ENCODE results near the gene CCDC127.

Gene CCDC127

DNA sequence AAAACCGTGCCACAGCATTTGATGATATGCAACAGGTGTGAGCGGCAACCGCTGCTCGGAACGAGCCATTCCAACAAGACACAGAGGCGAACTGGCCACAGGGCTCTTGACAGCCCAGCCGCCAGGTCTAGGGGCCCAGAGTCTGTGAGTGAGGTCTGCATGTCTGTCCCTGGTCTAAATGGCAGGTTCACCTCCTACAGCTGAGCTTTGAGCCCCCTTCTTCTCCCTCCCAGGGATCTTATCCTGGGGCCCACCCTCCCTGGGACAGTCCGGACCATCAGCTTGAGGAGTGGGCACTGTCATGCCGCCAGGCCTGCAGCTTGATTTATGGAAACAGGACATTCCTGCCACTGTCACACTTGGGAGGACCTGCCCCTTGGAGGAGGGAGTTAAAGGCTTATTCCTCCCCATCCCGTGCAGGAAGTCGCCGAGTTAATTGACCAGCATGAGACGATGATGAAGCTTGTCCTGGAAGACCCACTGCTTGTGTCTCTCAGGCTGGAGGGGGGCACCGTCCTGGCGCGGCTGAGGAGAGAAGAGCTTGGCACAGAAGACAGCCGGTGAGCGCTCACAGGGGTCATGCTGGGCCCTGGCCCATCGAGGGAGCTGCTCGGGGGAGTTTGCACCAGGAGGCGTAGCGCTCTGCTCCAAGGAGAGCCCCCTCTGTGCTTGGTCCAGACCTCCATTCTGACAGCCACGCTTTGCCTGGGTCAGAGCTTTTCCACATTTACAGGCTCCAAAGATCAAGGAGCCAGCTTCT lies 62.1 kb downstream of the CCDC127 start:
- DNase-seq, result no peak

DNA sequence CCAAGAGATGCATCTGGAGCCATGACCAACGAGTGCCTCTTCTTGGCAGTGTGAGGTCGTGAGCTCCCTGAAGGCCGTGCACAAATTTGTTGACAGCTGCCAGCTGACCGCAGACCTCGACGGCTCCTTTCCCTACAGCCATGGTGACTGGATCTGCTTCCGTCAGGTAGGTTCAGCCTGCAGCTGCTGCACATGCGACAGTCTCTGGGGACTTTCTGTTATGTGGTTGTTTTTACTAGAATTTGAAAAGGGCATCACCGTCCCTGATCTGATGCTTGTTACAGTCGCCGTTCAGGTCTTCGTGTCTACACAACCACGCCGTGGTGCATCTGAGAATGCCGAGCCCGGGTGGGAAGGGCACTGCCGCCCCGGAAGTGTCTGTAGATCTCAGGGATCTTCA lies 63.1 kb downstream of the CCDC127 start:
- DNase-seq, result no peak

DNA sequence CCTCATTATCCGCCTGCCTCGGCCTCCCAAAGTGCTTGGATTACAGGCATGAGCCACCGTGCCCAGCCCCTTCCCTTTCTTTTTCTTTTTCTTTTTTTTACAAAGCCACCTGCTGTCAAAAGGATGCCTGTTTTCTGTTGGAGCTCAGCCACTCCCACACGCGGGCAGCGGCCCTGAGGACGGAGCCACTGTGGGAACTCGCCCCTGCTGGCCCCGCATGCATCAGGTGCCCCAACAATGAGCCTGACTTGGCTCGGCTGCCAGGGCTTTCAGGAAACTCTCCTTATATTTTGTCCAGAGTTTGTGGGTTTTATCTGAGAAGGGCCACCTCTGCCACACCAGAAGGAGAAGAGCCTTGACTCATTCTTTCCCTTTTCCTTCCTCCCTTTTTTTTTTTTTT lies 63.7 kb downstream of the CCDC127 start:
- DNase-seq, result no peak

DNA sequence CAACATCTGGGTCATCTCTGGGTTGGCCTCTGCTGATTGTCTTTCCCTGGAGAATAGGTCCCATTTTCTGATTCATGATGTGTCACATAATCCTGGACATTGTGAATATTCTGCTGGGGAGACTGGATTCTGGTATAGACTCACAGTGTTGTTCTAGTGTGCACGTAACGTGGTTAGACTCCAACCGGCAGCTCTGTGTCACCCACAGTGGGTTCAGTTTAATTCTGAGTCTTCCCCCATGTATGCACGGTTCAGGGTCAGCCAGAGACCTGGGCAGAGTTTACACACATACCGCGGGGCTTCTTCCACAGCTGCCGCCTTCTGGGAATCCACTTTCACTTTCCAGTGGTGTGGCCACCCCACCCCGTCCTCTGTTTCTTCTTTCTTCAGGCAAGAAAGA lies 64.7 kb downstream of the CCDC127 start:
- DNase-seq, result no peak

DNA sequence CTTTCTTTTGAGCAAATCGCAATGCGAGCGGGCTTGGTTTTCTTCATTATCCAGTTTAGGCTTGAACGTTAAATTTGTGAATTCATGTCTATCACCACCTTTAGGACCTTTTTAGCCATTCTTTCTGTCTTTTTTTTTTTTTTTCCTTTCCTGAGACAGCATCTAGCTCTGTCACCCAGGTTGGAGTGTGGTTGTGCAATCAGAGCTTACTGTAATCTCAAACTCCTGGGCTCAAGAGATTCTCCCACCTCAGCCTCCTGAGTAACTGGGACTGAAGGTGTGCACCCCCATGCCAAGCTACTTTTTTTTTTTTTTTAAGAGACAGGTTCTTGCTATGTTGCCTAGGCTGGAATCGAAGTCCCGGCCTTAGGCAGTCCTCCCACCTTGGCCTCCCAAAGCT lies 65.9 kb downstream of the CCDC127 start:
- no peak for DNase-seq

DNA sequence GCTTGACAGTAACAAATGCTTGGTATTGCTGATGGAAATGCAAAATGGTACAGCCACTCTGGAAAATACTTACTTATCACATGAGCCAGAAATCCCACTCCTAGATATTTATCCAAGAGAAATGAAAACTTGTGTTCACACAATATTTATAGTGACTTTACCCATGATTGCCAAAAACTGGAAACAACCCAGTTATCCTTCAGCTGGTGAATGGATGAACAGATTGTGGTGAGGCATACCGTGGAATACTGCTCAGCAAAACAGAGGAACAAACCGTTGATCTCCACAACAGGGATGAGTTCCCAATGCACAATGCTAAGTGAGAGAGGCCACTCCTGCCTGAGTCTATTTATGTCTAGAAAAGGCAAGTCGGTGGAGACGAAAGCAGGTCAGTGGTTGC lies 67.2 kb downstream of the CCDC127 start:
- no peak for DNase-seq

DNA sequence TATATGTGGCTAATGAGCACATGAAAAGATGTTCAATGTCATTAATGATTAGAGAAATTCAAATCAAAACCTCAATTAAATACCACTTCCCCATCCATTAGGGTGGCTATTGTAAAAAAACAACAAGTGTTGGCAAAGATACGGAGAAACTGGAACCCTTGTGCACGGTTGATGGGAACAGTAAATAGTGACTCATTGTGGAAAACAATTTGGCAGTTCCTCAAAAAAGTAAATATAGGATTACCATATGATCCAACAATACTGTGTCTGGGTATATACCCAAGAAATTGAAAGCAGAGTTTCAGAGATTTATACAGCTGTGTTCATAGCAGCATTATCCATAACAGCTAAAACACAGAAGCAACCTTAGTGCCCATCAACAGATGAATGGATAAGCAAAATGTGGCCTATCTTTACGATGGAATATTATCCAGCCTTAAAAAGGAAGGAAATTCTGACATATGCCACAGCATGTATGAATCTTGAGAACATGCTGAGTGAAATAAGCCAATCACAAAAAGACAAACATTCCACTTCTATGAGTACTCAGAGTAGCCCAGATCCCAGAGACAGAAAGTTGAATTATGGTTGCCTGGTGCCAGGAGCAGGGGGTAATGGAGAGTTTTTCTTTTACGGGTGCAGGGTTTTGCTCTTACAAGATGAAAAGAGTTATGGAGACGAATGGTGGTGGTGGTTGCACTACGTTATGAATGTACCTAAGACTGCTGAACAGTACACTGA lies 68.0 kb downstream of the CCDC127 start:
- DNase-seq, result no peak

DNA sequence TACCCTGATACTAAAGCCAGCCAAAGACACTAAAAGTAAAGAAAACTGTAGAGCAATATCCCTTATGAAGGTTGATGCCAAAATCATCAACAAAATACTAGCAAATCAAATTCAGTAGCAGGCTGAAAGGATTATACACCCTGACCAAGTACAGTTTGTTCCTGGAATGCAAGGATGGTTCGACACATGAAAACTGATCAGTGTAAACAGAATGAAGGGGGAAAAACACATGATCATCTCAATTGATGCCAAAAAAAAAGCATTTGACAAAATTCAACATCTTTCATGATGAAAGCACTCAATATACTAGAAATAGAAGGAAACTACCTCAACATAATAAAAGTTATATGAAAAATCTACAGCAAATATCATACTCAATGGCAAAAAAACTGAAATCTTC lies 70.2 kb downstream of the CCDC127 start:
- DNase-seq, result no peak
